ENCODE data around the gene NPY4R2. TPM values are rescaled to one million over a fixed set of nuclear protein-coding genes. Genes with fewer than 3 reads are reported as not detected.
"Not testable (repeated sequence)": the region's sequence is repeated elsewhere in the genome, so short reads cannot be mapped to it uniquely, and the experiment has no call there.

The NPY4R2 gene
- total RNA-seq: 1 to 10 TPM; 5.6 to 8.9 TPM

DNA sequence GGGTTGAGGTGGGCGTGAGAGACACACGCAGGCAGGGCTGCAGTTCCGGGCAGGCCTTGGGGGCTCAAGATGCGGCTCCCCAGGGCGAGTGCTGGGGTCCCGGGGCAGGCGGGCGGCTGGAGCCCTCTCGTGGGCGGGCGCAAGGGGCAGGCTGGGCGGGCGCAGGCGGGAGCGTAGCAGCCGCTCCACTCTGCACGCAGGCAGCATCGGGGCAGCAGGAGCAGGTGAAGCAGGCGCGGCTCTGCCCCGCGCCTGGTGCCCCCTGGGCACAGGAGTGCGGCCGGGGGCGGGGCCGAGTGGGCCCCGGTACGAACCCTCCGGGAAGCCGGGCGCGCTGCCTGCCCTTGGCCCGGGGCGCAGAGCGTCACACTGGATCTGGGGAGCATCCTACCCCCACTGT lies at the start of gene NPY4R2:
TSS of gene NPY4R2 (plus strand) at position 188 of the 400 bp plus-strand sequence. CDS start 3,326 bp downstream, outside the sequence.
- H3K36me3 ChIP-seq; H3K27ac ChIP-seq; DNase-seq (ENCODE audit: low spot score); H3K4me3 ChIP-seq; H3K4me1 ChIP-seq (replicated peaks); intact Hi-C loops (cut with DNase I); H3K9me3 ChIP-seq; H3K27me3 ChIP-seq (replicated peaks; ENCODE audit: insufficient read depth): not testable (repeated sequence)
- no CpG with 5 or more reads among the region's 35 CpGs for WGBS

- H3K9me3 ChIP-seq; H3K27ac ChIP-seq; DNase-seq (ENCODE audit: low spot score); H3K4me1 ChIP-seq (replicated peaks); intact Hi-C loops (cut with DNase I); H3K36me3 ChIP-seq; H3K27me3 ChIP-seq (replicated peaks; ENCODE audit: insufficient read depth); H3K4me3 ChIP-seq: not testable (repeated sequence)
- WGBS: no CpG with 5 or more reads among the region's 8 CpGs
These were observed 47.6 kb upstream of the NPY4R2 start for GRCh38 chr10:47870887-47871286.

GRCh38 chr10:47871485-47872180 lies 46.8 kb upstream of the NPY4R2 start:
- H3K27me3 ChIP-seq (replicated peaks; ENCODE audit: insufficient read depth); H3K4me1 ChIP-seq (replicated peaks); H3K27ac ChIP-seq; H3K36me3 ChIP-seq; DNase-seq (ENCODE audit: low spot score); intact Hi-C loops (cut with DNase I); H3K4me3 ChIP-seq; H3K9me3 ChIP-seq: not testable (repeated sequence)
- 81% methylated on average over 4 of the region's 8 CpGs for WGBS

DNA sequence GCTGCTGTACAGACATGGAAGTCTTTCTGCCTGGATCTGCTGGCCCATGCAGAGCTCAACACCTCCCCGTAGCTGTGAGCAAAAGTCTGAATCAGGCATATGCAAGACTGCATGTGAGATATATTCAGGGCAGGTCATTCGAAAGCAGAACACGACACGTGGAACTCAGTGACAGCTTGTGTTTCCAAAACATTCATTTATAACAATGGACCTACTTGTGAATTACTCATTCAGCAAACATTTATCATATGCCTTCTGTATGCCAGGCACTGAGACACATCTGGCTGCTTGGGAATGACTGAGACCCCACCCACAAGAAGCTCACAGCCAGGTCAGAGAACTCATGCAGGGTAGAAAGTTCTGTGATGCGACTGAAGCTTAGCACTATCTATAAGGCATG lies 46.2 kb upstream of the NPY4R2 start:
- DNase-seq (ENCODE audit: low spot score); H3K36me3 ChIP-seq; H3K27ac ChIP-seq; H3K4me3 ChIP-seq; H3K9me3 ChIP-seq; H3K27me3 ChIP-seq (replicated peaks; ENCODE audit: insufficient read depth); H3K4me1 ChIP-seq (replicated peaks); intact Hi-C loops (cut with DNase I): not testable (repeated sequence)
- no CpG with 5 or more reads among the region's 5 CpGs for WGBS

DNA sequence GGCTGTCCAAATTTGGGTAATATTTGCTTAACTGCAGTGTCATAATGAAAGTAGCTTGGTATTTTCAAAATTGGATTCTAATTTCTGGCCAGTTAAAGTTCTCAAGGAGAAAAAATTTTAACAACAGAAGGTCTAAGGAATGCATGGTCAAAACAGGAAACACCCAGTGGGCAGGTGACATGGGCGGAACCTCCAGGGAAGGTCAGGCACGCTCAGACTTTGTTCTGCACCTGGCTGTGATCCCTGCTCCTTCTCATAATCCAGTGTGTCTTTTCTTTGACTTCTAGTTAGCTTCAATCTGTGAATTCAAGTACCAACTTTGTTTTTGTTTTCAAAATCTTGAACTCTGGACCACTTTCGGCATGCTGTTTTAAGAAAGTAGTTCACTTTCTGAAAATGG lies 34.2 kb upstream of the NPY4R2 start:
- H3K9me3 ChIP-seq; H3K4me3 ChIP-seq; intact Hi-C loops (cut with DNase I); H3K27me3 ChIP-seq (replicated peaks; ENCODE audit: insufficient read depth); H3K27ac ChIP-seq; DNase-seq (ENCODE audit: low spot score); H3K36me3 ChIP-seq; H3K4me1 ChIP-seq (replicated peaks): not testable (repeated sequence)
- WGBS: no CpG with 5 or more reads among the region's 3 CpGs

DNA sequence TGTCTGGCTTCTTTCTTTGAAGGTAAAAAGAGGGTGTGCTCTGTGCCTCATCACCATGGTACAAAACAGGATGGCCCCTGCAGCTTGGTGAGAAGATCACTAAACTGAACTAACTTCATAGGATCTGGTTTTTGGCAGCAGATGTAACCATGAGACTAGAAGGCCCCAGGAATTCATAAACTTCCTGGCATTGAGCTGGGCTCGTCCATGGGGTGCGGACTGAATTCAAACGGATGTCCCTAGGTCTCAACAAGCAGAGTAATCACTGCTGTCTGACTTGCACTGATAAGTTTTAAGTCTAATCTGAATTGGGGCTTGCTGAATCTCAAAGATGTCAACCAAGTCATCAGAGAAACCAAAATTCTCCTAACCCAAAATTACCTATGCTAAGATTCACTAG lies 33.5 kb upstream of the NPY4R2 start:
- H3K27ac ChIP-seq; H3K9me3 ChIP-seq; DNase-seq (ENCODE audit: low spot score); H3K4me3 ChIP-seq; H3K4me1 ChIP-seq (replicated peaks); H3K36me3 ChIP-seq; H3K27me3 ChIP-seq (replicated peaks; ENCODE audit: insufficient read depth); intact Hi-C loops (cut with DNase I): not testable (repeated sequence)
- WGBS: no CpG with 5 or more reads among the region's 3 CpGs

- H3K4me1 ChIP-seq (replicated peaks); H3K27me3 ChIP-seq (replicated peaks; ENCODE audit: insufficient read depth); DNase-seq (ENCODE audit: low spot score); H3K27ac ChIP-seq; H3K36me3 ChIP-seq; intact Hi-C loops (cut with DNase I); H3K4me3 ChIP-seq; H3K9me3 ChIP-seq: not testable (repeated sequence)
- no CpG with 5 or more reads among the region's 2 CpGs for WGBS
These were observed 32.1 kb upstream of the NPY4R2 start for GRCh38 chr10:47886356-47886755.

GRCh38 chr10:47886827-47887226 lies 31.6 kb upstream of the NPY4R2 start:
- DNase-seq (ENCODE audit: low spot score); H3K4me3 ChIP-seq; H3K4me1 ChIP-seq (replicated peaks); H3K27me3 ChIP-seq (replicated peaks; ENCODE audit: insufficient read depth); H3K9me3 ChIP-seq; intact Hi-C loops (cut with DNase I); H3K27ac ChIP-seq; H3K36me3 ChIP-seq: not testable (repeated sequence)
- WGBS: no CpG with 5 or more reads among the region's 4 CpGs

DNA sequence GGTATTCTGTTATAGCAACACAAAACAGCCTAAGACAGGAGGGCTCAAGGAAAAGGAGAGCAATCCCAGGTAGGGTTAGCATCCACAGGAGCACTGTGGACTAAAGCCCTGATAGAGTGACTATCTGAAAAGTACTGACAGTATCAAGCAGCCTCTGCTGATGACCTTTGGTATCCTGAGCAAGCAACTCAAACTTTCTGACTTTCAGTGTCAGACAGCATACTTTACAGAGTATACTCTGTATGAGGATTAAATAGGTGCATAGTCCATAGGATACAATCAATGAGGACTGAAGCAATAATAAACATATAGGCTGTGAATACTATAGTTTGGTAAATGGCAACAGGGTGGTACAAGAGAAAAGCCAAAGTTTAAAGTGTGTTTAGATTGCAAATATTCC lies 27.7 kb upstream of the NPY4R2 start:
- H3K36me3 ChIP-seq; H3K4me3 ChIP-seq; DNase-seq (ENCODE audit: low spot score); intact Hi-C loops (cut with DNase I); H3K27me3 ChIP-seq (replicated peaks; ENCODE audit: insufficient read depth); H3K9me3 ChIP-seq; H3K4me1 ChIP-seq (replicated peaks); H3K27ac ChIP-seq: not testable (repeated sequence)

DNA sequence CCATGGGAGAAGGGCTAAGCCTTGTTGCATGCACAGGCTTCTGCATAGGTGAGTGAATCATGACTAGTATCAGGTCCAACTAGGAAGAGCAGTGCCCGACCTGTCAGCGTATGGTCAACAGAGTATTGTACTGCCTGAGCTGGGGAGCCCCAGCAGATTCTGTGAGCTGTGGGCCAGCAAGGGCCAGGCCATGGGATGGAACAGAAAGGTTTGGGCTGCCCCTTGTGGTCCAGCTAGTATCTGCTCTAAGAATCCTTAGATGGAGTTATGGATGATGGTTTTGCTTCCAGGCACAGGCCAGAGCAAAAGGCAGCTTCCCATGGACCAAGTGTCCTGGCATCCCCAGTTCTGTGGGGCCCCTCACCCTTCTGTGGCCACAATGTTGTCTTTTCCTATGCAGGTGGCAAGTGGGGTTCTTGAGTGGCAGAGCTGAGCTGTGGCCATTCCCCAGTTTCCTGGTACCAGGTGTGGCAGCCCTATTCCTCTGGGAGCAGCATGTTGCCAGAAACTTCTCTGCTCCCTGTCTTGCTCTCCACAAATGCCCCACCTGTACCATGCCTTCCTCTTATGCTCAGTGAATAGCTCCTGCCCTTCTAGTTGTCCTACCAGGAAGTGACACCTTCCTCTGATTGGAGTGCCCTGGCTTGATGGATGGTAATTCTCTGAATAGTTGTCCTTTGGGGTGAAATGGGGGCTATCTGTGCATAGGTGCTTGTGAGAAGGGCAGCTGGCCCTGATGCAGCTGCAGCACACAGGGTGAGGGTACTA lies 25.8 kb upstream of the NPY4R2 start:
- intact Hi-C loops (cut with DNase I); H3K4me3 ChIP-seq; DNase-seq (ENCODE audit: low spot score); H3K4me1 ChIP-seq (replicated peaks); H3K9me3 ChIP-seq; H3K27me3 ChIP-seq (replicated peaks; ENCODE audit: insufficient read depth); H3K27ac ChIP-seq; H3K36me3 ChIP-seq: not testable (repeated sequence)
- no CpG with 5 or more reads among the region's 2 CpGs for WGBS

DNA sequence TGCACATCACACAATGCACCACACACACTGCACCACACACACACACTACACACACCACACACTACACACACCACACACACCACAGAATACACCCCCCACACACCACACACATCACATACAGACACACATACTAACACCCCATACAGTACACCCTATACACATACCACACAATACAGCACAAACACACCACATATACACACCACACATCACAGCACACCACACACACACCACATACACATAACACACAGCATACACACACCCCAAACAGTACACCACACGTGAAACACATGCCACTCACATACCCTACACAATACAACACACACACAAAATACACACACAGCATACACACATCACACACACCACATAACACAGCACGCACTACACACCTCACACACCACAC lies 23.9 kb upstream of the NPY4R2 start:
- intact Hi-C loops (cut with DNase I); H3K27me3 ChIP-seq (replicated peaks; ENCODE audit: insufficient read depth); H3K4me1 ChIP-seq (replicated peaks); H3K36me3 ChIP-seq; DNase-seq (ENCODE audit: low spot score); H3K4me3 ChIP-seq; H3K27ac ChIP-seq; H3K9me3 ChIP-seq: not testable (repeated sequence)
- WGBS: 96% methylated on average over 2 of the region's 2 CpGs

- no CpG with 5 or more reads among the region's 2 CpGs for WGBS
These were observed 20.6 kb upstream of the NPY4R2 start for GRCh38 chr10:47897813-47898212.

GRCh38 chr10:47909333-47909732 lies 9.1 kb upstream of the NPY4R2 start:
- H3K9me3 ChIP-seq; DNase-seq (ENCODE audit: low spot score); H3K27me3 ChIP-seq (replicated peaks; ENCODE audit: insufficient read depth); H3K27ac ChIP-seq; intact Hi-C loops (cut with DNase I); H3K36me3 ChIP-seq; H3K4me3 ChIP-seq; H3K4me1 ChIP-seq (replicated peaks): not testable (repeated sequence)
- no CpG with 5 or more reads among the region's 1 CpG for WGBS

More at GRCh38 chr10:47897813-47898212, 20.6 kb upstream of the NPY4R2 start:
- H3K36me3 ChIP-seq; H3K4me3 ChIP-seq; H3K27ac ChIP-seq; H3K9me3 ChIP-seq; H3K4me1 ChIP-seq (replicated peaks); DNase-seq (ENCODE audit: low spot score); intact Hi-C loops (cut with DNase I); H3K27me3 ChIP-seq (replicated peaks; ENCODE audit: insufficient read depth): not testable (repeated sequence)

Measured in prostate gland (tissue), 2 donors.